Gastroesophageal sphincter (tissue), 4 donors: Measurements from ENCODE around the gene SLC7A10. TPM values are rescaled to one million over a fixed set of nuclear protein-coding genes. Genes with fewer than 3 reads are reported as not detected.

ENCODE experiments used
- ATAC-seq: fragments of 150-250 bp; one replicate; pipeline ENCODE4 v1.9.1; 2016; ENCODE audit warnings: mild to moderate bottlenecking, moderate library complexity
- H3K27ac ChIP-seq, 4 donors: fragments of 200-600 bp; sonication (generic) in 3 of 4; 1 replicate in 3 of 4; 2 replicates in 1 of 4; pipeline ENCODE4 v1.5.1; 2016 to 2019
- H3K27me3 ChIP-seq: fragments of 200-600 bp; sonication (generic); one replicate; pipeline ENCODE4 v1.5.1; 2019
- H3K36me3 ChIP-seq, 2 donors: fragments of 200-600 bp; sonication (generic); one replicate each; pipeline ENCODE4 v1.5.1; 2019; ENCODE audit warnings: control low read depth in 1 of 2
- H3K4me1 ChIP-seq, 3 donors: fragments of 200-600 bp; sonication (generic); 1 replicate in 2 of 3; 2 replicates in 1 of 3; pipeline ENCODE4 v1.5.1; 2016 to 2019; ENCODE audit warnings: control low read depth in 2 of 3
- H3K4me3 ChIP-seq, 2 donors: fragments of 200-600 bp; sonication (generic); one replicate each; pipeline ENCODE4 v1.5.1; 2019; ENCODE audit warnings: mild to moderate bottlenecking in 1 of 2, moderate library complexity in 1 of 2
- H3K9me3 ChIP-seq, 3 donors: fragments of 200-600 bp; sonication (generic); one replicate each; pipeline ENCODE4 v1.5.1; 2017 to 2019; ENCODE audit warnings: control low read depth in 2 of 3
- CTCF ChIP-seq, 4 experiments: fragments of 200-600 bp in 2 of 4; fragments of 450-650 bp in 2 of 4; sonication (generic) in 1 of 4; IDR thresholded peaks; one replicate each; pipeline ENCODE4 v1.5.1; 2017 to 2019; ENCODE audit warnings: antibody characterized with exemption in 4 of 4, mild to moderate bottlenecking in 2 of 4, moderate library complexity in 2 of 4
- EP300 ChIP-seq: sonication (generic); formaldehyde crosslinking; IDR thresholded peaks from one replicate; pipeline ENCODE4 v1.6.1; 2017; ENCODE audit warnings: antibody characterized with exemption, mild to moderate bottlenecking
- POLR2A ChIP-seq, 2 donors: fragments of 450-650 bp; IDR thresholded peaks; one replicate each; pipeline ENCODE4 v1.6.1; 2017; ENCODE audit warnings: antibody characterized with exemption in 2 of 2, mild to moderate bottlenecking in 2 of 2, moderate library complexity in 1 of 2
- POLR2AphosphoS5 ChIP-seq: sonication (generic); formaldehyde crosslinking; IDR thresholded peaks from one replicate; pipeline ENCODE4 v1.6.1; 2017; ENCODE audit warnings: antibody characterized with exemption
- WGBS, 2 donors: methylation state at CpG; one replicate each; pipeline ENCODE4 v1.1.5; 2018; ENCODE audit warnings: low coverage in 1 of 2; 5-methylcytosine and 5-hydroxymethylcytosine counted together
- total RNA-seq, 4 donors: library from RNA; depleted of rRNA; stranded (reverse); fragments of >200 nt; gene quantifications; one replicate each; pipeline ENCODE4 v1.1.0, GENCODE V29; 2016

Gene SLC7A10
- total RNA-seq, 4 donors from 2014 or later = not detected

- 74 to 77% methylated on average over 8 to 9 of the region's 10 CpGs for WGBS, 2 donors
- no peak for ATAC-seq
- no peak overlapping the region for H3K4me3 ChIP-seq
- no peaks in the 10 kb centered on the region for H3K36me3 ChIP-seq
- H3K9me3 ChIP-seq = no peaks in the 10 kb centered on the region
- H3K27me3 ChIP-seq = peaks cover 41% of the 10 kb centered on the region
- no peak overlapping the region for H3K27ac ChIP-seq
- peaks cover 0 to 10% (median 0%) of the 10 kb centered on the region in 3 donors for H3K4me1 ChIP-seq
- TF ChIP-seq POLR2A (IDR thresholded peaks at IDR 0.05) (no peak), EP300 (no peak), POLR2AphosphoS5 (no peak), CTCF (IDR thresholded peaks at IDR 0.05) (no peak)
Measured at GRCh38 chr19:33239223-33239975, 13.7 kb upstream of the SLC7A10 start.

GRCh38 chr19:33238481-33239149 is 13.0 kb upstream of the SLC7A10 start:
- Histone ChIP-seq H3K4me1 (peaks cover 0 to 10% (median 0%) of the 10 kb centered on the region in 3 donors), H3K9me3 (no peaks in the 10 kb centered on the region), H3K27me3 (peaks cover 49% of the 10 kb centered on the region), H3K36me3 (no peaks in the 10 kb centered on the region), H3K4me3 (no peak overlapping the region), H3K27ac (no peak overlapping the region)
- 84 to 87% methylated on average over 5 to 6 of the region's 10 CpGs for WGBS, 2 donors
- TF ChIP-seq CTCF (IDR thresholded peaks at IDR 0.05) = no peak
- no peak for TF ChIP-seq POLR2AphosphoS5
- TF ChIP-seq POLR2A (IDR thresholded peaks at IDR 0.05) = no peak
- no peak for TF ChIP-seq EP300
- ATAC-seq = no peak

GRCh38 chr19:33236696-33237390 is 11.2 kb upstream of the SLC7A10 start:
- 100% methylated on average over 1 of the region's 16 CpGs; no CpG with 5 or more reads in 1 of the 2 donors for WGBS, 2 donors
- ATAC-seq = no peak
- Histone ChIP-seq H3K36me3 (no peaks in the 10 kb centered on the region), H3K4me1 (peaks cover 0 to 8% (median 0%) of the 10 kb centered on the region in 3 donors), H3K27me3 (peaks cover 58% of the 10 kb centered on the region), H3K9me3 (no peaks in the 10 kb centered on the region), H3K4me3 (no peak overlapping the region), H3K27ac (no peak overlapping the region)
- TF ChIP-seq POLR2A (IDR thresholded peaks at IDR 0.05) (no peak), EP300 (no peak), CTCF (IDR thresholded peaks at IDR 0.05) (no peak), POLR2AphosphoS5 (no peak)

- H3K27ac ChIP-seq = no peak overlapping the region
- 92 to 97% methylated on average over 6 to 8 of the region's 20 CpGs for WGBS, 2 donors
- no peaks in the 10 kb centered on the region for H3K9me3 ChIP-seq
- peaks cover 56% of the 10 kb centered on the region for H3K27me3 ChIP-seq
- no peak for ATAC-seq
- H3K4me1 ChIP-seq = no peaks in the 10 kb centered on the region
- H3K36me3 ChIP-seq = no peaks in the 10 kb centered on the region
- no peak overlapping the region for H3K4me3 ChIP-seq
- TF ChIP-seq POLR2A (IDR thresholded peaks at IDR 0.05) (no peak), EP300 (no peak), CTCF (IDR thresholded peaks at IDR 0.05) (no peak), POLR2AphosphoS5 (no peak)
Measured at GRCh38 chr19:33235996-33236350, 10.3 kb upstream of the SLC7A10 start.
